DMS153 treated with DMSO at 0.1 percent for 48 hours (cell line): ENCODE measurements around the gene FAM110A.
"Not testable (repeated sequence)": the region's sequence is repeated elsewhere in the genome, so short reads cannot be mapped to it uniquely, and the experiment has no call there.

Experiments used
- DNase-seq: peaks from one replicate; lab custom pipeline; 2025; ENCODE audit not compliant: unreplicated experiment; lab: John Stamatoyannopoulos, UW

The FAM110A gene

DNA sequence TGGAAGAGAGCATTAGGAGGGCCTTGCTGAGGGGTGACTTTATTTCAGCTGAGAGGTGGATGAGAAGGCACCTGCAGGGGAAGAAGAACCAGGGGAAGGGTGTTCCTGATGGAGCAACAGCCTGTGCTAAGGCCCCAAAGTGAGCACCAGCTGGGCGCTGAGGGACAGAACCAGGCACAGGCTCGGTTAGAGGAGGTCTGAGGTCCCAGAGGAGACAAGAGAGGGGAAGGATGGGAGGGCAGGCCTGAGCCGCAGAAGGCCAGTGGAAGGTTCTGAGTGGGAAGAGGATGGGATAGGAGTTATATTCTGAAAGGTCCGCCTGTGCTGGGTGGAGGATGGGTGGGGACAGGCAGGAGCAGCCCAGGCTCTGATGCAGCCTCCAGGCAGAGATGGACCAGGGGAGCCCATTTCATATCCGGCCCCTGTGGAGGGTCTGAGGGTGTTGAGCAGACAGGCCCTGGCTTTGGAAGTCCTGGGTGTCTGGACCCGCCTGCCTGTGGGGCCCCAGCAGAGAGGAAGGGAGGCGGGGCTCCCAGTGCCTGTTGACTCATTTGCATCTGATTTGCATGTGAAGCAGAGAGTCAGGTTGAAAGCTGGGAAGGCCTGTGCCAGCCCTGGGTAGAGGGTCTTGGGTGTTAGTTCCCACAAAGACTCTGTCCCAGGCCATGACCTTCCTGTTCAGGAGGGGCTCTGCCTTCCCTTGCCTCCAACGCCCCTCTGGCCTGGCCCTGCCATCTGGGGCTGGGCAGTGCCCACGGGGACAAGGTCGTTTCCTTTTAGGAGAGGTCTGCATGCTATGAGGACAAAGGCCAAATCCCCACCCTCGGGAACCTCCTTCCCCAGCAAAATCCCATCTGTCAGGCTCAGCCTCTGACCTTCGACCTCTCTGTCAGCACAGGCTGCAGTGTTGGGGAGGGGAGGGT is 10.6 kb upstream of the FAM110A start:
- DNase-seq, result no peak

GRCh38 chr20:823574-823902 is 10.0 kb upstream of the FAM110A start:
- no peak for DNase-seq

DNA sequence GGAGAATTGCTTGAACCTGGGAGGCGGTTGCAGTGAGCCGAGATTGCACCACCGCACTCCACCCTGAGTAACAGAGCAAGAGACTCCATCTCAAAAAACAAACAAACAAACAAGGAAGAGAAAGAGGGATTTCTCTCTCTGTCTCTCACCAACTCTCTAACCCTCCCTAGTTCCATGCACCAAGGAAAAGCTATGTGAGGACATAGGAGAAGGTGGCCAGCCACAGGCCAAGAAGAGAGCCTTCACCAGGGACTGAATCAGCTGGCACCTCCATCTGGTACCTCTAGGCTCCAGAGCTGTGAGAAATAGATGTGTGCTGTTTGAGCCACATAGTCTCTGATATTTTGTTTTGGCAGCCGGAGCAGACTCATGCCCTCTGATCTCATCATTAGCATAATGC is 9.0 kb upstream of the FAM110A start:
- DNase-seq, result no peak

- DNase-seq, result no peak
Observed at GRCh38 chr20:824916-825315, 8.6 kb upstream of the FAM110A start.

- DNase-seq, result no peak
Observed at GRCh38 chr20:825710-826421, 7.6 kb upstream of the FAM110A start.

- no peak for DNase-seq
Observed at GRCh38 chr20:826695-827323, 6.7 kb upstream of the FAM110A start.

DNA sequence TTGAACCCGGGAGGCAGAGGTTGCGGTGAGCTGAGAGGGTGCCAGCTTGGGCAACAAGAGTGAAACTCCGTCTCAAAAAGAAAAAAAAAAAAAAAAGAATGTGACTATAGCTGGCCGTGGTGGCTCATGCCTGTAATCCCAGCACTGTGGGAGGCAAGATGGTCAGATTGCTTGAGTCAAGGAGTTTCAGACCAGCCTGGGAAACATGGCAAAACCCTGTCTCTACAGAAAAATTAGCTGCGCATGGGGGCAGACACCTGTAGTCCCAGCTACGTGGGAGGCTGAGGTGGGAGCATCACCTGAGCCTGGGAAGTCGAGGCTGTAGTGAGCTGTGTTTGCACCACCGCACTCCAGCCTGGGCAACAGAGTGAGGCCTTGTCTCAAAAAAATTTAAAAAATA is 5.5 kb upstream of the FAM110A start:
- DNase-seq, result not testable (repeated sequence)

DNA sequence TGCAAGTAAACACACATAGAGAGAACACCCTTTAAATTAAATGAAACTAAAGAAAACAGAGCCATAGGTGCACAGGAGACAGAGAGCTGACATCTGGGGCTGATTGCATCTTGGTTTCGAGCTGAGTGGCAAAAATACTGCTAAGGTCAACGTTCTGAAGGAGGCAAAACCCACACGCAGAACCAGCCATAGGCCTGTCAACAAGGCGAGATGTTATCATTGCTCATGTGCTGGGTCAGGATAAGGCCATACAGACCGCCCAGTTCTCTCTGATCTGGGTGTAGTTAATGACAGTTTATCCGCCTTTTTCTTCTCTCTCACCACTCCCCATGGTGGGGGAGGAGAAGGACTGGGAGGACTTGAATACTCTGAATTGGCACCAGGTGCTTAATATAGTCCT is 4.5 kb upstream of the FAM110A start:
- DNase-seq, result no peak

GRCh38 chr20:829551-829950 is 4.0 kb upstream of the FAM110A start:
- no peak for DNase-seq

GRCh38 chr20:830011-830521 is 3.4 kb upstream of the FAM110A start:
- DNase-seq, result no peak

- no peak for DNase-seq
Observed at GRCh38 chr20:831251-831650, 2.3 kb upstream of the FAM110A start.

DNA sequence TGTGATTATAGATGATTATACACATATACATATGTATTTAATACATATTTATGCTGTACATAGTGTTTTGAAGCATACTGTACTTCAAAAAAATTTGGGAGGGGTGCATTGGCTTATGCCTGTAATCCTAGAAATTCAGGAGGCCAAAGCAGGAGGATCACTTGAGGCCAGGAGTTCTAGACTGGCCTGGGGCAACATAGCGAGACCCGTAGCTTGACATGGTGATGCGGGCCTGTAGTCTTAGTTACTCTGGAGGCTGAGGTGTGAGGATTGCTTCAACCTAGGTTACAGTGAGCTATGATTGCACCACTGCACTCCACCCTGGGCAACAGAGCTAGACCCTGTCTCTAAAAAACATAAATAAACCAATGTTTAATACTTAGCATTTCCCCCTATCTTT is 1.6 kb upstream of the FAM110A start:
- no peak for DNase-seq

- DNase-seq, result no peak
Observed at GRCh38 chr20:833121-833449, 430 bp upstream of the FAM110A start.

DNA sequence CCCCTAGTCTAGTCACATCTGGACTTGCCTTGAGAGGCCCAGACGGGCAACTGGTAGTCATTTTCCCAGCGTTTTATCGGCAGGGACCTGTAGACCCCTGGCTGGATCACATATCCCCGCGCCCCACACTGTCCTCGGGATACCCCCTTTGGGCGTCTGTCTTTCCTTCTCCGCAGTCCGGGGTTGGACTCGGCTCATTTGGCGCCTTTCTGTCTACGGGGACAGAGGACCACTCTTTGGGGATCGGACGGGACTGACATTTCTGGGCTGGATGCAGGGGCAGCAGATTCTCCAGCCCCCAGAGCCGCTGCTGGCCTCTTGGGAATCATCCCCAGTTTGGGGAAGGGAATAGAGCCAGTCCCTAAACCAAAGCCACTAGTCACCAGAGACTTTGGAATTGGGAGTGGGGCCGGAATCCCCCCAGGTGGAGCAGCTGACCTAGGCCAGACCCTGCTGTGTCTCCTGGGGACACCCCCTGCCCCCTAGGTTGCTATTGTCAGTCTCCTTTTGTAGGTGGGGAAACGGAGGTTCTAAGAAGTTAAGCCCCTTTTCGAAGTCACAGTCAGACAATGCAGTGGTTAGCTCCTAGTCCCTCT is 734 bp downstream of the FAM110A start:
- DNase-seq, result no peak

DNA sequence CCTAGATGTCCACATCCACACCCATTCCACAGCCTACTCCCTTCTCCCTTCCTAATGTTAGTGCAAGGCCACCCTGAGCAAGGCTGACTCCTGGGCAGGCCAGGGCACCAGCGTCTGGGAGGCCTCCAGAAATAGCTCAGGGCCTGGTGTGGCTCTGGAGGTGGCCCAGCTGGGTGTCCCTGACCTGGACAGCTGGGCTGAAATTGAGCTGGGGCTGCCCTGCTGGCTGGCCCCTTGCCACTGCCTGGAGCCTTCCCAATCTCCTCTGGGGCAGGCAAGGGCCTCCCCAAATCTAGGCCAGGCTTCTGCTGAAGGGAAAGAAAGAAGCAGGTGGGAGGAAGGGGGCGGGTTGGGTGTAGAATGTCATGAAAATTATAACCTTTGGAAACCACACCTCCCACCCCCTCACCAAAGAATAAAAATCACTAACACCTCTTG is 2.1 kb downstream of the FAM110A start:
- DNase-seq, result no peak

GRCh38 chr20:836190-836589 is 2.7 kb downstream of the FAM110A start:
- no peak for DNase-seq

- DNase-seq, result no peak
Observed at GRCh38 chr20:839015-839414, 5.5 kb downstream of the FAM110A start.

- DNase-seq, result no peak
Observed at GRCh38 chr20:839626-840025, 6.1 kb downstream of the FAM110A start.

GRCh38 chr20:840503-840857 is 7.0 kb downstream of the FAM110A start:
- DNase-seq, result no peak

DNA sequence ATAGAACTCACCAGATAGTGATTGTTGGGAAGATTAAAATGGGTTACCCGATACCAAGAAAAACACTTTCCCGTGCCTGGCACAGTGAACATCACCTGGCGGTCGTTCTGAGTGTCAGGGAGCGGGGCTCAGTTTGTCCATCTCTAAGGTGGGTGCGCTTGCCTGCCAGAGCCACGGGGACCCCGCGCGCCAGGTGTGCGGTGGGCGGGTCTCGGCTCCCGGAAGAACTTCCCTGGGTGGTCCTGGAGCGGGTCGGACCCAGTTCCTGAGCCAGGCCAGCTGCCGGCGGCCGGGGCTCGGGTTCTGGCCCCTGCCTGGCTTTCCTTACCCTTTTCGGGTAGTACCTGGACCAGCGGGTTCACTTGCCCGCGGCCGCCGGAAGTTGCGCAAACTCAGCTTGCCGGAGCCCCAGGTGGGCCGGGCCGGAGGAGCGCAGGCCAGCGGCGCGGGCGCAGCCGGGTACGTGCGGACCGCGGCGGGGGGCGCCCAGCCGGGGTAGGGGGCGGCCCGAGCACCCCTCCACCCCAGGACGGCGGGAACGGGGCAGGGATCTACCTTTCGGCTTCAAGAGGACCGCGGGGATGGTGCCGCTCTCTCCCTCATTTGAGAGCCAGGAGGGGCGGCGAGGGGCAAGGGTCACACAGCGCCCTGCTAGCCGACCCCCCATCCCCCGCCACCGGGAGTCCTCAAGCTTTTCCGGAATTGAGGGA is 7.5 kb downstream of the FAM110A start:
- DNase-seq, result no peak
